ENCODE results near the gene GRK5. TPM values are rescaled to one million over a fixed set of nuclear protein-coding genes. Genes with fewer than 3 reads are reported as not detected.

The GRK5 gene
- total RNA-seq, 1 experiment from 2014 or later, result 4.8 TPM

DNA sequence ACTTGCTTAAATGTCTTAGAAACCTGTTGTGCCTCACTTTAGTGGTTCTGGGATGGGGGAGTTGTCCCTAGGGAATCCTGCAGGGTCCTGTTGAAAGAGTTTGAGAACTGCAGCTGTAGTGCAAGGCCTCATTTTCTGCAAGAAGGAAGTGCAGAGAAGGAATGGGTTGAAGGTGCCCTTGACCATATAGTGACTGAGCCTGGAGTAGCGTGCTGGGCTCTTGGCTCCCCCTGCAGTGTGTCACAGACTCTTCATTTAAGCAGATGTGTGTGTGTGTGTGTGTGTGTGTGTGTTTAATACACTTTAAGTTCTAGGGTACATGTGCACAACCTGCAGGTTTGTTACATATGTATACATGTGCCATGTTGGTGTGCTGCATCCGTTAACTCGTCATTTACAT lies 92.2 kb downstream of the GRK5 start:
- ChIA-PET POLR2A (ENCODE audit: unreplicated experiment) (no interaction called here), CTCF (no interaction called here)
- Histone ChIP-seq H2AFZ (no peak overlapping the region), H3K9me2 (ENCODE audit: insufficient read depth) (no peaks in the 10 kb centered on the region), H3F3A (ENCODE audit: insufficient read depth, low read depth) (no peaks in the 10 kb centered on the region), H3K4me1 (replicated peaks; ENCODE audit: insufficient read depth) (peaks cover 35% of the 10 kb centered on the region), H3K27me3 (ENCODE audit: insufficient read depth, low read depth) (no peaks in the 10 kb centered on the region), H3K4me2 (no peak overlapping the region), H3K79me2 (ENCODE audit: low read depth) (no peaks in the 10 kb centered on the region), H3K4me3 (no peak overlapping the region), H3K36me3 (ENCODE audit: low read depth) (no peaks in the 10 kb centered on the region), H3K9me3 (ENCODE audit: insufficient read depth, low read depth) (no peaks in the 10 kb centered on the region), H4K20me1 (ENCODE audit: insufficient read depth) (no peaks in the 10 kb centered on the region), H3K27ac (no peak overlapping the region)
- TF ChIP-seq, protein P1, sequence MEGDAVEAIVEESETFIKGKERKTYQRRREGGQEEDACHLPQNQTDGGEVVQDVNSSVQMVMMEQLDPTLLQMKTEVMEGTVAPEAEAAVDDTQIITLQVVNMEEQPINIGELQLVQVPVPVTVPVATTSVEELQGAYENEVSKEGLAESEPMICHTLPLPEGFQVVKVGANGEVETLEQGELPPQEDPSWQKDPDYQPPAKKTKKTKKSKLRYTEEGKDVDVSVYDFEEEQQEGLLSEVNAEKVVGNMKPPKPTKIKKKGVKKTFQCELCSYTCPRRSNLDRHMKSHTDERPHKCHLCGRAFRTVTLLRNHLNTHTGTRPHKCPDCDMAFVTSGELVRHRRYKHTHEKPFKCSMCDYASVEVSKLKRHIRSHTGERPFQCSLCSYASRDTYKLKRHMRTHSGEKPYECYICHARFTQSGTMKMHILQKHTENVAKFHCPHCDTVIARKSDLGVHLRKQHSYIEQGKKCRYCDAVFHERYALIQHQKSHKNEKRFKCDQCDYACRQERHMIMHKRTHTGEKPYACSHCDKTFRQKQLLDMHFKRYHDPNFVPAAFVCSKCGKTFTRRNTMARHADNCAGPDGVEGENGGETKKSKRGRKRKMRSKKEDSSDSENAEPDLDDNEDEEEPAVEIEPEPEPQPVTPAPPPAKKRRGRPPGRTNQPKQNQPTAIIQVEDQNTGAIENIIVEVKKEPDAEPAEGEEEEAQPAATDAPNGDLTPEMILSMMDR (conservative IDR thresholded peaks at IDR 0.05), result no peak
- no peak for TF ChIP-seq EZH2 (IDR thresholded peaks at IDR 0.05; ENCODE audit: low read depth)
- no TSS peak for BruUV-seq (replicated peaks)
- no peak for DNase-seq
- intact Hi-C loops (cut with micrococcal nuclease; ENCODE audit: unreplicated experiment), result no loop called here

- no peak overlapping the region for H3K4me3 ChIP-seq
- peaks cover 51% of the 10 kb centered on the region for H3K4me1 ChIP-seq (replicated peaks; ENCODE audit: insufficient read depth)
- no peak overlapping the region for H2AFZ ChIP-seq
- DNase-seq, result no peak
- H3K4me2 ChIP-seq, result no peak overlapping the region
- H3K79me2 ChIP-seq (ENCODE audit: low read depth), result no peaks in the 10 kb centered on the region
- BruUV-seq (replicated peaks), result no TSS peak
- H3K36me3 ChIP-seq (ENCODE audit: low read depth), result no peaks in the 10 kb centered on the region
- TF ChIP-seq, protein P1 (conservative IDR thresholded peaks at IDR 0.05), result no peak
- no peak for TF ChIP-seq EZH2 (IDR thresholded peaks at IDR 0.05; ENCODE audit: low read depth)
- no peaks in the 10 kb centered on the region for H3K9me2 ChIP-seq (ENCODE audit: insufficient read depth)
- H3K27me3 ChIP-seq (ENCODE audit: insufficient read depth, low read depth), result no peaks in the 10 kb centered on the region
- H4K20me1 ChIP-seq (ENCODE audit: insufficient read depth), result no peaks in the 10 kb centered on the region
- ChIA-PET POLR2A (ENCODE audit: unreplicated experiment) (interaction anchor here (0.5 to 0.6 kb wide), 3 partner anchors 11 to 295 kb away, joined by 3 to 26 read pairs (median 6); no protein-coding TSS in a partner anchor), CTCF (no interaction called here)
- peaks cover 15% of the 10 kb centered on the region for H3F3A ChIP-seq (ENCODE audit: insufficient read depth, low read depth)
- no peak overlapping the region for H3K27ac ChIP-seq
- intact Hi-C loops (cut with micrococcal nuclease; ENCODE audit: unreplicated experiment), result loop anchor here (10.0 kb wide), 1 partner anchor 363 kb away; no protein-coding TSS in a partner anchor
- no peaks in the 10 kb centered on the region for H3K9me3 ChIP-seq (ENCODE audit: insufficient read depth, low read depth)
Measured at GRCh38 chr10:119301397-119301796, 94.0 kb downstream of the GRK5 start.

DNA sequence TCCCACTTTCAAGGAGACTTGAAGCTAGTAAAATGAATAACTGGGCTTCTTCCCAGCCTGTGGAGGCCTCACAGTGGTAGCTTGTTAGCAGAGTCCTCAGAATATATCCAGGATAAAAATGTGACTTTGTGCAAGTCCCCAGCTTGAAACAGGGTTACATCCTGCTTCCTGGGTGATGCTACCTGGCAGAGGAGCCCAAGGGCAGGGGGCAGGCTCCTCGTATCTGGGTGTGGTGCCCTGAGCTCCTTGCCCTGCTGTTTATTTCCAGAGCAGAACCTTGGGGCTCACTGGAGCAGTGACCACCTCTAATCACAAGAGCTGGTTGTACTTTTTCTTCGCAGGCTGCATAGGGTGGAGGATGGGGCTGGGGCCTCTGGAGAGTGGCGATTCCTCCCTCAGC lies 94.8 kb downstream of the GRK5 start:
- no peak overlapping the region for H2AFZ ChIP-seq
- H3F3A ChIP-seq (ENCODE audit: insufficient read depth, low read depth), result peaks cover 23% of the 10 kb centered on the region
- no peaks in the 10 kb centered on the region for H3K79me2 ChIP-seq (ENCODE audit: low read depth)
- no peaks in the 10 kb centered on the region for H3K9me2 ChIP-seq (ENCODE audit: insufficient read depth)
- TF ChIP-seq, protein P1 (conservative IDR thresholded peaks at IDR 0.05), result no peak
- TF ChIP-seq EZH2 (IDR thresholded peaks at IDR 0.05; ENCODE audit: low read depth), result no peak
- H4K20me1 ChIP-seq (ENCODE audit: insufficient read depth), result no peaks in the 10 kb centered on the region
- BruUV-seq (replicated peaks), result no TSS peak
- no peaks in the 10 kb centered on the region for H3K27me3 ChIP-seq (ENCODE audit: insufficient read depth, low read depth)
- H3K36me3 ChIP-seq (ENCODE audit: low read depth), result no peaks in the 10 kb centered on the region
- no peaks in the 10 kb centered on the region for H3K9me3 ChIP-seq (ENCODE audit: insufficient read depth, low read depth)
- ChIA-PET CTCF (no interaction called here), POLR2A (ENCODE audit: unreplicated experiment) (interaction anchor here (0.5 to 0.6 kb wide), 3 partner anchors 49 to 295 kb away, joined by 3 to 6 read pairs (median 5); no protein-coding TSS in a partner anchor)
- DNase-seq, result no peak
- peak overlapping the region; percentile 44; the same call in 1 of the 2 replicates for H3K27ac ChIP-seq
- intact Hi-C loops (cut with micrococcal nuclease; ENCODE audit: unreplicated experiment), result loop anchor here (10.0 kb wide), 1 partner anchor 363 kb away; no protein-coding TSS in a partner anchor
- peak overlapping the region; percentile 49 for H3K4me2 ChIP-seq
- H3K4me3 ChIP-seq, result no peak overlapping the region
- peaks cover 59% of the 10 kb centered on the region for H3K4me1 ChIP-seq (replicated peaks; ENCODE audit: insufficient read depth)

All from PC-9 (cell line).